ENCODE results near the gene LAMB3. TPM values are rescaled to one million over a fixed set of nuclear protein-coding genes. Genes with fewer than 3 reads are reported as not detected.

The LAMB3 gene
- total RNA-seq, 2 donors from 2014 or later, result 4.7 to 11.1 TPM

GRCh38 chr1:209624558-209625549, 27.4 kb downstream of the LAMB3 start:
- Histone ChIP-seq H3K4me3 (no peak overlapping the region), H3K36me3 (no peaks in the 10 kb centered on the region), H3K4me1 (peaks cover 0 to 52% of the 10 kb centered on the region in 2 donors), H3K27ac (peak overlapping the region; percentile 72 to 86), H3K9me3 (no peaks in the 10 kb centered on the region), H3K27me3 (no peaks in the 10 kb centered on the region)
- DNase-seq (ENCODE audit: low spot score), result no peak
- peak in 1 of 2 donors; percentile 17 for TF ChIP-seq CTCF (IDR thresholded peaks at IDR 0.05)

GRCh38 chr1:209622841-209623829, 29.1 kb downstream of the LAMB3 start:
- TF ChIP-seq CTCF (IDR thresholded peaks at IDR 0.05), result no peak
- no peak overlapping the region for H3K4me3 ChIP-seq
- DNase-seq (ENCODE audit: low spot score), result no peak
- H3K36me3 ChIP-seq, result no peaks in the 10 kb centered on the region
- H3K9me3 ChIP-seq, result no peaks in the 10 kb centered on the region
- peak overlapping the region in 1 of 2 donors; percentile 76 for H3K27ac ChIP-seq
- H3K27me3 ChIP-seq, result no peaks in the 10 kb centered on the region
- H3K4me1 ChIP-seq, result peaks cover 0 to 60% of the 10 kb centered on the region in 2 donors

- Histone ChIP-seq H3K9me3 (no peaks in the 10 kb centered on the region), H3K27ac (peak overlapping the region; percentile 64 to 76), H3K4me1 (peaks cover 0 to 60% of the 10 kb centered on the region in 2 donors), H3K4me3 (no peak overlapping the region), H3K36me3 (no peaks in the 10 kb centered on the region), H3K27me3 (no peaks in the 10 kb centered on the region)
- no peak for DNase-seq (ENCODE audit: low spot score)
- no peak for TF ChIP-seq CTCF (IDR thresholded peaks at IDR 0.05)
Observed at GRCh38 chr1:209621741-209622655, 30.2 kb downstream of the LAMB3 start.

GRCh38 chr1:209621286-209621685, 30.9 kb downstream of the LAMB3 start:
- peaks cover 0 to 58% of the 10 kb centered on the region in 2 donors for H3K4me1 ChIP-seq
- DNase-seq (ENCODE audit: low spot score), result no peak

More at GRCh38 chr1:209621286-209621685, 30.9 kb downstream of the LAMB3 start:
- H3K9me3 ChIP-seq, result no peaks in the 10 kb centered on the region
- no peak for TF ChIP-seq CTCF (IDR thresholded peaks at IDR 0.05)
- H3K36me3 ChIP-seq, result no peaks in the 10 kb centered on the region
- H3K4me3 ChIP-seq, result no peak overlapping the region
- H3K27me3 ChIP-seq, result no peaks in the 10 kb centered on the region
- peak overlapping the region; percentile 64 to 76 for H3K27ac ChIP-seq

All from right atrium auricular region (tissue), 2 donors.